ENCODE results near the gene ILRUN.
"Not testable (repeated sequence)": the region's sequence is repeated elsewhere in the genome, so short reads cannot be mapped to it uniquely, and the experiment has no call there.

ILRUN gene

DNA sequence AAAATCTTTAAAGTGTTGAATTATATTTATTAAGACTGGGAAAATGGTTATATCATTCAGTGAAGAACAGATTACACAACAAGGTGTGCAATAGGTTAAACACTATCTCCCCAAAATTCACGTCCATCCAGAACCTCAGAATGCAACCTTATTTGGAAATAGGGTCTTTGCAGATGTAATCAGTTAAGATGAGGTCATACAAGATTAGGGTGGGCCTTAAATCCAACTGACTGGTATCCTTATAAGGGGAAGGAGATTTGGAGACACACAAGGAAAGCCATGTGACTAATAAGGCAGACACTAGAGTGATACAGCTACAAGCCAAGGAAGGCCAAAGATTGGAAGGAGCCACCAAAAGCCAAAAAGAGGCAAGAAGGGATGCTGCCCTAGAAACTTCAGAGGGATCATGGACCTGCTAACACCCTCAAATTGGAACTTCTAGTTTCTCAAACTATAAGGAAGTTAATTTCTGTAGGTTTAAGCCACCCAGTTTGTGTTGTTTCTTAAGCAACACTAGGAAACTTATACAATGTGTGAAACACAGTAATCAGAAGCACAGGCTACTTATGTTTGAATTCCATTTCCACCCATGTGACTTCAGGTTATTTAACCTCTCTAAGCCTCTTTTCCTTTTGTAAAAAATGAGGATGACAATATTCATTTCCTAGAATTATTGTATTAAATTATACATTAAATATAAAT, 16.9 kb downstream of the ILRUN start:
- TF ChIP-seq, protein P1, sequence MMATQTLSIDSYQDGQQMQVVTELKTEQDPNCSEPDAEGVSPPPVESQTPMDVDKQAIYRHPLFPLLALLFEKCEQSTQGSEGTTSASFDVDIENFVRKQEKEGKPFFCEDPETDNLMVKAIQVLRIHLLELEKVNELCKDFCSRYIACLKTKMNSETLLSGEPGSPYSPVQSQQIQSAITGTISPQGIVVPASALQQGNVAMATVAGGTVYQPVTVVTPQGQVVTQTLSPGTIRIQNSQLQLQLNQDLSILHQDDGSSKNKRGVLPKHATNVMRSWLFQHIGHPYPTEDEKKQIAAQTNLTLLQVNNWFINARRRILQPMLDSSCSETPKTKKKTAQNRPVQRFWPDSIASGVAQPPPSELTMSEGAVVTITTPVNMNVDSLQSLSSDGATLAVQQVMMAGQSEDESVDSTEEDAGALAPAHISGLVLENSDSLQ (IDR thresholded peaks at IDR 0.05) = no peak
- TF ChIP-seq NFRKB (IDR thresholded peaks at IDR 0.05) (no peak), TARDBP (IDR thresholded peaks at IDR 0.05) (no peak), FOXM1 (IDR thresholded peaks at IDR 0.05; ENCODE audit: borderline replicate concordance) (no peak), SUZ12 (IDR thresholded peaks at IDR 0.05) (no peak)
- ChIA-PET POLR2A (interaction anchor here (1.0 kb wide), 1 partner anchor 17 kb away, joined by 3 read pairs; the partner anchor contains the start of gene ILRUN), CTCF (no interaction called here)
- DNase-seq (ENCODE audit: extremely low spot score) = no peak

- ChIA-PET CTCF (interaction anchor here (0.7 to 1.0 kb wide), 2 partner anchors 64 to 659 kb away, joined by 3 to 8 read pairs; no protein-coding TSS in a partner anchor), POLR2A (no interaction called here)
- DNase-seq (ENCODE audit: extremely low spot score) = no peak
- no peak for TF ChIP-seq CTBP1 (IDR thresholded peaks at IDR 0.05; ENCODE audit: borderline replicate concordance)
Observed at GRCh38 chr6:34676140-34676539, 20.4 kb downstream of the ILRUN start.

DNA sequence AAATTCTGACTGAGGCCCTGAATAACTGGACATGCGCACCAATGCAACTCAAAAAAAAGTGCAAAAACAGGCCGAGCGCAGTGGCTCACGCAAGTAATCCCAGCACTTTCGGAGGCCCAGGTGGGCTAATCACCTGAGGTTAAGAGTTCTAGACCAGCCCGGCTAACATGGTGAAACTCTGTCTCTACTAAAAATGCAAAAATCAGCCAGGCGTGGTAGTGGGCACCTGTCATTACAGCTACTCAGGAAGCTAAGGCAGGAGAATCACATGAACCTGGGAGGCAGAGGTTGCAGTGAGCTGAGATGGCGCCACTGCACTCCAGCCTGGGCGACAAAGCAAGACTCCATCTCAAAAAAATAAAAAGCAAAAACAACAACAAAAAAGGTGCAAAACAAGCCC, 21.6 kb downstream of the ILRUN start:
- POLR2A ChIA-PET; DNase-seq (ENCODE audit: extremely low spot score): not testable (repeated sequence)
- CTCF ChIA-PET = interaction anchor here (0.6 kb wide), 1 partner anchor 76 kb away, joined by 4 read pairs; no protein-coding TSS in a partner anchor

DNA sequence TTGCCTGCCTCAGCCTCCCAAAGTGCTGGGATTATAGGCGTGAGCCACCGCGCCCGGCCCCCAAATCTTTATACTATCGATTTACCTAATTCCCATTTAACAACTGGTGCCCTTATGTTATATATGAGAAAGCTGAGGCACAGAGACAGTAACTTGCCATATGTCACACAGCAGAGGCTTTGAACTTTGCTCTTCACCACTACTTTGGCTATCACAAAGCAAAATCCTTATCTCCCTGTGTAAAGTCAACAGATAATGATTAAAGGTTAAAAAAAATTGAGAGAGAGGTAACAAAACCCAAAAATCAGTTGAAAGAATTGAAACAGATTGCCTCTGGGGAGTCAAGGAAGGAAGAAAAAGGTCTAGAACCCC, 22.3 kb downstream of the ILRUN start:
- DNase-seq (ENCODE audit: extremely low spot score) = no peak
- ChIA-PET POLR2A (interaction anchor here (1.1 kb wide), 1 partner anchor 83 kb away, joined by 3 read pairs; the partner anchor contains the start of gene SNRPC), CTCF (interaction anchor here (0.7 kb wide), 1 partner anchor 1909 kb away, joined by 4 read pairs; no protein-coding TSS in a partner anchor)
- TF ChIP-seq SUZ12 (IDR thresholded peaks at IDR 0.05) (no peak), NFRKB (IDR thresholded peaks at IDR 0.05) (no peak), CTBP1 (IDR thresholded peaks at IDR 0.05; ENCODE audit: borderline replicate concordance) (no peak), FOXA1 (IDR thresholded peaks at IDR 0.05) (no peak)
- TF ChIP-seq, protein P1 (IDR thresholded peaks at IDR 0.05) = no peak

DNA sequence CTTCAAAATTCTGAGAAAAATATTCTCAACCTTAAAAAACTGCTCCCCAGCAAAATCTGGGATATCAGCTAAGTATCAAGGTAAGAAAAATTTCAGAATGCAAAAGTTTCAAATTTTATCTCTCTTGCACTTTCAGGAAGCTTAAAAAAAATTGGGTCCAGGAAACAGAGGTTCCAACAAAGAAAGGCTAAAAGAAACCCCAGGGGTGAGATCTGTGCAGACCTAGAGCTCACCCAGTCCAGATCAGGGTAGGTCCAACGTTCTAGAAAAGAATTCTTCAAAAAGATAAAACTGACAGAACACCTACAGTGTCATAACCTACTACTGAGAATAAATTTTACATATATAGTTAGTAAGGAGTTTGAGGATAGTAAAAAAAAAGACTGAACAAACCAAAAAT, 23.5 kb downstream of the ILRUN start:
- ChIA-PET POLR2A (interaction anchor here (1.1 kb wide), 1 partner anchor 84 kb away, joined by 3 read pairs; the partner anchor contains the start of gene SNRPC), CTCF (no interaction called here)
- TF ChIP-seq ELF4 (IDR thresholded peaks at IDR 0.05) = no peak
- no peak for TF ChIP-seq ZNF384 (IDR thresholded peaks at IDR 0.05)
- no peak for TF ChIP-seq SP1 (IDR thresholded peaks at IDR 0.05)
- TF ChIP-seq LEF1 (IDR thresholded peaks at IDR 0.05; ENCODE audit: borderline replicate concordance) = no peak
- no peak for TF ChIP-seq NFRKB (IDR thresholded peaks at IDR 0.05)
- no peak for TF ChIP-seq CTBP1 (IDR thresholded peaks at IDR 0.05; ENCODE audit: borderline replicate concordance)
- TF ChIP-seq BHLHE40 (IDR thresholded peaks at IDR 0.05; ENCODE audit: borderline replicate concordance) = no peak
- TF ChIP-seq SUZ12 (IDR thresholded peaks at IDR 0.05) = no peak
- DNase-seq (ENCODE audit: extremely low spot score) = no peak

DNA sequence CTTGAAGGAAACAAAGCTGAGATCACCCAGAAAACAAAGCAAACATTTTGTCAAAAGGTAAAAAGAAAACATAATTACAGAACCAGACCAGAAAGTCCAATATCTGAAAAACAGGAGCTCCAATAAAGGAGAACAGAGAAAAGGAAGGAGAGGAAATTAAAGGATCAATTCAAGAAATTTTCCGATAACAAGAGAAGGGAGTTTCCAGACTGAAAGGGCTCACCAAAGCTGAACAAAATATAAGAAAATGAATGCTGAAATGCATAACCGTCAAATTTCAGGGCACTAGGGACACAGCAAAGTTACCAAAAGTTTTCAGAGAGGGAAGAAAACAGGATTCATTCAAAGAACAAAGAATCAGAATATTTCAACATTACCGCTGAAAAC, 23.9 kb downstream of the ILRUN start:
- no peak for DNase-seq (ENCODE audit: extremely low spot score)
- ChIA-PET CTCF (no interaction called here), POLR2A (no interaction called here)
- TF ChIP-seq FOXA1 (IDR thresholded peaks at IDR 0.05) (no peak), SP1 (IDR thresholded peaks at IDR 0.05) (no peak), NFRKB (IDR thresholded peaks at IDR 0.05) (no peak), FOXK2 (IDR thresholded peaks at IDR 0.05) (no peak)

- CTCF ChIA-PET = no interaction called here
- no peak for TF ChIP-seq ARNT (IDR thresholded peaks at IDR 0.05)
- TF ChIP-seq, protein P1 (IDR thresholded peaks at IDR 0.05) = no peak
- no peak for TF ChIP-seq SUZ12 (IDR thresholded peaks at IDR 0.05)
- TF ChIP-seq SP1 (IDR thresholded peaks at IDR 0.05) = no peak
- TF ChIP-seq ZNF384 (IDR thresholded peaks at IDR 0.05) = no peak
- no peak for TF ChIP-seq NFRKB (IDR thresholded peaks at IDR 0.05)
- no peak for TF ChIP-seq TARDBP (IDR thresholded peaks at IDR 0.05)
- TF ChIP-seq FOXA1 (IDR thresholded peaks at IDR 0.05) = no peak
- no peak for TF ChIP-seq CTBP1 (IDR thresholded peaks at IDR 0.05; ENCODE audit: borderline replicate concordance)
- TF ChIP-seq LEF1 (IDR thresholded peaks at IDR 0.05; ENCODE audit: borderline replicate concordance) = no peak
- DNase-seq (ENCODE audit: extremely low spot score) = no peak
- POLR2A ChIA-PET = no interaction called here
Observed at GRCh38 chr6:34671801-34672656, 24.5 kb downstream of the ILRUN start.
